Kidney (tissue), 14 donors: ENCODE measurements around the gene LARGE1. TPM values are rescaled to one million over a fixed set of nuclear protein-coding genes. Genes with fewer than 3 reads are reported as not detected.
A peak's percentile ranks its signal among the peaks of the same experiment; 100 is the strongest.

Source experiments
- DNase-seq, 5 donors: peaks; one replicate each; pipeline ENCODE4 v3.0.0-alpha.2; 2013 to 2020
- FAIRE-seq: peaks from 2 replicates; lab custom pipeline; 2012; peaks lifted over from hg19 to GRCh38; lab: Jason Lieb, UNC
- H3K27ac ChIP-seq, 2 donors: one replicate each; pipeline ENCODE4 v1.7.0; 2013; ENCODE audit warnings: low read depth in 2 of 2, low read length in 2 of 2, inconsistent platforms in 1 of 2
- H3K27me3 ChIP-seq: one replicate; pipeline ENCODE4 v1.7.1; 2013; ENCODE audit warnings: low read length, inconsistent platforms; ENCODE audit not compliant: control insufficient read depth, insufficient read depth
- H3K36me3 ChIP-seq, 3 donors: one replicate each; pipeline versions ENCODE4 v1.7.0 to v1.7.1; 2013; ENCODE audit warnings: low read length in 3 of 3, control low read depth in 1 of 3, inconsistent platforms in 1 of 3; ENCODE audit not compliant: insufficient read depth in 3 of 3, control insufficient read depth in 2 of 3
- H3K4me1 ChIP-seq, 3 donors: one replicate each; pipeline versions ENCODE4 v1.7.0 to v1.7.1; 2013; ENCODE audit warnings: low read length in 3 of 3, inconsistent platforms in 1 of 3, low read depth in 1 of 3; ENCODE audit not compliant: control insufficient read depth in 2 of 3, insufficient read depth in 2 of 3
- H3K4me3 ChIP-seq, 3 donors: one replicate each; pipeline versions ENCODE4 v1.7.0 to v1.8.1; 2013; ENCODE audit warnings: low read length in 3 of 3, control low read depth in 1 of 3, inconsistent platforms in 1 of 3
- H3K9ac ChIP-seq, 3 donors: one replicate each; pipeline versions ENCODE4 v1.7.0 to v1.7.1; 2013; ENCODE audit warnings: low read length in 3 of 3, control low read depth in 1 of 3, inconsistent platforms in 1 of 3
- H3K9me3 ChIP-seq, 3 donors: one replicate each; pipeline versions ENCODE4 v1.7.0 to v1.7.1; 2013; ENCODE audit warnings: low read length in 3 of 3, control low read depth in 1 of 3, inconsistent platforms in 1 of 3; ENCODE audit not compliant: control insufficient read depth in 2 of 3, insufficient read depth in 1 of 3
- intact Hi-C: fragments of 100-400 bp; cut with DNase I; formaldehyde crosslinking; loops from one replicate; pipeline ENCODE4 v1.11.1; 2022
- polyA plus RNA-seq: library from polyadenylated mRNA; stranded (reverse); fragments of 350-450 nt; fragmentation: Illumina TruSeq; extraction: RNeasy Lipid Tissue Mini Kit (QIAGEN cat#74804); gene quantifications from one replicate; pipeline ENCODE4 v1.2.3, GENCODE V29; 2014; ENCODE audit warnings: low read depth, low replicate concordance; ENCODE audit not compliant: insufficient read depth
- total RNA-seq: library from RNA; stranded (reverse); fragmentation: NEBNext Ultra II Directional; extraction: Animal tissue kit (Norgen Biotek cat#: 25700); gene quantifications from one replicate; pipeline ENCODE4 v1.2.1, GENCODE V29; 2021
- TF ChIP-seq, protein P1 (sequence below): IDR thresholded peaks from 3 replicates; pipeline ENCODE4 v1.5.1; 2012; ENCODE audit warnings: mild to moderate bottlenecking, moderate library complexity, borderline replicate concordance; ENCODE audit not compliant: insufficient read depth; ENCODE audit errors: extremely low read depth
- donor health status: control.
- donor health status: control.
- donor health status: control.
- donor health status: control.
- donor health status: control.
- donor health status: DM: yes; HTN: yes; CAD: no.
- donor health status: Normal renal cell carcinoma (clear cell type).

LARGE1 gene
- total and polyA plus RNA-seq, 2 donors from 2014 or later = 5.0 to 22.9 TPM

GRCh38 chr22:33341611-33342010 lies 578.7 kb downstream of the LARGE1 start:
- Histone ChIP-seq H3K9me3 (no peaks in the 10 kb centered on the region), H3K4me1 (no peaks in the 10 kb centered on the region), H3K27ac (no peak overlapping the region), H3K36me3 (no peaks in the 10 kb centered on the region), H3K27me3 (no peaks in the 10 kb centered on the region), H3K9ac (no peak overlapping the region), H3K4me3 (no peak overlapping the region)
- intact Hi-C loops = no loop called here
- TF ChIP-seq, protein P1, sequence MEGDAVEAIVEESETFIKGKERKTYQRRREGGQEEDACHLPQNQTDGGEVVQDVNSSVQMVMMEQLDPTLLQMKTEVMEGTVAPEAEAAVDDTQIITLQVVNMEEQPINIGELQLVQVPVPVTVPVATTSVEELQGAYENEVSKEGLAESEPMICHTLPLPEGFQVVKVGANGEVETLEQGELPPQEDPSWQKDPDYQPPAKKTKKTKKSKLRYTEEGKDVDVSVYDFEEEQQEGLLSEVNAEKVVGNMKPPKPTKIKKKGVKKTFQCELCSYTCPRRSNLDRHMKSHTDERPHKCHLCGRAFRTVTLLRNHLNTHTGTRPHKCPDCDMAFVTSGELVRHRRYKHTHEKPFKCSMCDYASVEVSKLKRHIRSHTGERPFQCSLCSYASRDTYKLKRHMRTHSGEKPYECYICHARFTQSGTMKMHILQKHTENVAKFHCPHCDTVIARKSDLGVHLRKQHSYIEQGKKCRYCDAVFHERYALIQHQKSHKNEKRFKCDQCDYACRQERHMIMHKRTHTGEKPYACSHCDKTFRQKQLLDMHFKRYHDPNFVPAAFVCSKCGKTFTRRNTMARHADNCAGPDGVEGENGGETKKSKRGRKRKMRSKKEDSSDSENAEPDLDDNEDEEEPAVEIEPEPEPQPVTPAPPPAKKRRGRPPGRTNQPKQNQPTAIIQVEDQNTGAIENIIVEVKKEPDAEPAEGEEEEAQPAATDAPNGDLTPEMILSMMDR = no peak
- FAIRE-seq = no peak
- DNase-seq = no peak

GRCh38 chr22:33337524-33337923 lies 582.8 kb downstream of the LARGE1 start:
- Histone ChIP-seq H3K27ac (no peak overlapping the region), H3K27me3 (no peaks in the 10 kb centered on the region), H3K9ac (no peak overlapping the region), H3K9me3 (no peaks in the 10 kb centered on the region), H3K36me3 (no peaks in the 10 kb centered on the region), H3K4me3 (no peak overlapping the region), H3K4me1 (peaks cover 0 to 9% (median 8%) of the 10 kb centered on the region in 3 donors)
- TF ChIP-seq, protein P1 = no peak
- DNase-seq = peak in 1 of 5 donors; percentile 59
- intact Hi-C loops = no loop called here
- no peak for FAIRE-seq

DNA sequence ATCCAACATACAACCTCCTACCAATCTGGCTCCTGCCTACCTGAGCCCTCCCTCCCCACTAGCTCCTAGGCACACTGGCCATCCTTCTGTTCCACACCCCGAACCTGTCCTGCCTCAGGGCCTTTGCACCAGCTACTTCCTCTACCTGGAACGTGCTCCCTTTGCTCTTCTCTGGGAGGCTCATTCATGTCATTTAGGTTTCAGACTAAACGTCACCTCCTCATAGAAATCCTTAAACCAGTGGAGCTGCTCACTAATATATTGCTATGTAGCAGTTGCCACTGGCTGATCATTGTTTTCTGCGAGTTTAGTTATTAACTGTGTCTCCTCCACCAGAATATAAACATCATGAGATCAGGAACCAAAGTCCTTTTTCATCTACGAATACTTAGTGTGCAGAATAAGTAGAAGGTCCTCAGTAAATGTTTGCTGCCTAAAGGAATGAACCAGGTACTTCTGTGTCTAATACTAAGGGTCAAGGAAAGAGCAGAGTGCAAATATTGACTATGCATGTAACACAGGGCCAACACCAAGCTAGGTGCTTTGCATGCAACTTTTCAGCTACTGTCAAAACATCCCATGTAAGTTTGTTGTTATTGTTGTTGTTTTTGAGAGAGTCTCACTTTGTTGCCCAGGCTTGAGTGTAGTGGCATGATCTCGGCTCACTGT lies 584.5 kb downstream of the LARGE1 start:
- H3K4me1 ChIP-seq = peaks cover 0 to 9% (median 8%) of the 10 kb centered on the region in 3 donors
- no peak overlapping the region for H3K9ac ChIP-seq
- H3K4me3 ChIP-seq = no peak overlapping the region
- TF ChIP-seq, protein P1 = no peak
- peak overlapping the region; percentile 62 to 77 for H3K27ac ChIP-seq
- no peaks in the 10 kb centered on the region for H3K9me3 ChIP-seq
- no peaks in the 10 kb centered on the region for H3K27me3 ChIP-seq
- no peaks in the 10 kb centered on the region for H3K36me3 ChIP-seq
- FAIRE-seq = peak; percentile 47
- intact Hi-C loops = no loop called here
- DNase-seq = peak in 2 of 5 donors; percentile 45 to 56
